PC-3 (cell line): ENCODE data around the gene PCYOX1L. TPM values are rescaled to one million over a fixed set of nuclear protein-coding genes. Genes with fewer than 3 reads are reported as not detected.
A peak's percentile ranks its signal among the peaks of the same experiment; 100 is the strongest.
"Not testable (repeated sequence)": the region's sequence is repeated elsewhere in the genome, so short reads cannot be mapped to it uniquely, and the experiment has no call there.

Experiments used
- ATAC-seq: fragments of 200-7000 bp; cut with Tn5 transposase; 2 replicates; pipeline ENCODE4 v1.9.1; 2020; ENCODE audit warnings: mild to moderate bottlenecking, moderate library complexity
- BruUV-seq: library from RNA; stranded (reverse); fragments of 400-500 nt; replicated peaks from 2 replicates; lab custom pipeline; 2021; lab: Mats Ljungman, UMichigan
- CTCF ChIA-PET: fragments of 300-600 bp; sonication (Branson Sonifier 250); formaldehyde crosslinking; loops from one replicate; lab custom pipeline; 2022; ENCODE audit warnings: antibody characterized with exemption; lab: Charles Lee
- POLR2A ChIA-PET: fragments of 300-600 bp; sonication (Branson Sonifier 250); formaldehyde crosslinking; loops from one replicate; lab custom pipeline; 2022; ENCODE audit warnings: antibody characterized with exemption; ENCODE audit not compliant: unreplicated experiment; lab: Charles Lee
- DNase-seq: peaks from one replicate; pipeline ENCODE4 v3.0.0-alpha.2; 2015
- H2AFZ ChIP-seq: fragments of 300-600 bp; sonication (generic); 2 replicates; pipeline ENCODE4 v1.6.0; 2016; ENCODE audit warnings: antibody characterized with exemption, low read length
- H3F3A ChIP-seq: fragments of 300-600 bp; sonication (generic); one replicate; pipeline ENCODE4 v1.6.0; 2017; ENCODE audit warnings: antibody characterized with exemption, low read length, control low read depth, mild to moderate bottlenecking; ENCODE audit not compliant: unreplicated experiment
- H3K27ac ChIP-seq: fragments of 300-600 bp; sonication (generic); 2 replicates; pipeline ENCODE4 v1.5.1; 2016; ENCODE audit warnings: mild to moderate bottlenecking, low read length
- H3K27me3 ChIP-seq: fragments of 300-600 bp; sonication (generic); 2 replicates; pipeline ENCODE4 v1.6.1; 2016; ENCODE audit warnings: low read length, mixed read lengths
- H3K36me3 ChIP-seq: fragments of 300-600 bp; sonication (generic); 2 replicates; pipeline ENCODE4 v1.6.1; 2016; ENCODE audit warnings: low read depth, mixed run types, low read length, mixed read lengths
- H3K4me1 ChIP-seq: fragments of 300-600 bp; sonication (generic); 2 replicates; pipeline ENCODE4 v1.5.1; 2016; ENCODE audit warnings: low read length; ENCODE audit not compliant: insufficient read depth
- H3K4me2 ChIP-seq: fragments of 300-600 bp; sonication (generic); 2 replicates; pipeline ENCODE4 v1.6.0; 2016; ENCODE audit warnings: low read length
- H3K4me3 ChIP-seq: fragments of 300-600 bp; sonication (generic); 2 replicates; pipeline ENCODE4 v1.5.1; 2016; ENCODE audit warnings: mild to moderate bottlenecking, low read length, mixed read lengths
- H3K79me2 ChIP-seq: fragments of 300-600 bp; sonication (generic); 2 replicates; pipeline ENCODE4 v1.6.1; 2017; ENCODE audit warnings: low read length, mixed read lengths
- H3K9ac ChIP-seq: fragments of 300-600 bp; sonication (generic); 2 replicates; pipeline ENCODE4 v1.6.0; 2016; ENCODE audit warnings: mild to moderate bottlenecking, low read length
- H3K9me2 ChIP-seq: fragments of 300-600 bp; sonication (generic); replicated peaks from 2 replicates; pipeline ENCODE4 v1.6.1; 2016; ENCODE audit warnings: mixed run types, low read length, mixed read lengths
- H3K9me3 ChIP-seq: fragments of 300-600 bp; sonication (generic); 2 replicates; pipeline ENCODE4 v1.6.1; 2016; ENCODE audit warnings: low read length, mixed read lengths
- H4K20me1 ChIP-seq: fragments of 300-600 bp; sonication (generic); 2 replicates; pipeline ENCODE4 v1.6.1; 2016; ENCODE audit warnings: low read length, mixed read lengths
- EZH2 ChIP-seq: fragments of 300-600 bp; sonication (generic); IDR thresholded peaks from one replicate; pipeline ENCODE4 v1.6.1; 2017; ENCODE audit warnings: antibody characterized with exemption, mild to moderate bottlenecking, low read length; ENCODE audit not compliant: unreplicated experiment
- EZH2phosphoT487 ChIP-seq: fragments of 300-600 bp; sonication (generic); IDR thresholded peaks from 2 replicates; pipeline ENCODE4 v1.6.1; 2018; ENCODE audit warnings: mild to moderate bottlenecking, antibody characterized with exemption, low read length, borderline replicate concordance
- intact Hi-C: fragments of 100-400 bp; cut with micrococcal nuclease; formaldehyde crosslinking; loops from 2 replicates; pipeline ENCODE4 v1.9.0; 2023
- total RNA-seq: library from RNA; depleted of rRNA; stranded (reverse); fragments of >200 nt; gene quantifications from 2 replicates; pipeline ENCODE4 v1.2.3, GENCODE V29; 2014
- TF ChIP-seq, protein P1 (sequence below): fragments of 300-600 bp; sonication (generic); conservative IDR thresholded peaks from 2 replicates; pipeline ENCODE4 v1.5.1; 2017; ENCODE audit warnings: antibody characterized with exemption, low read depth, mild to moderate bottlenecking, low read length

PCYOX1L gene
- total RNA-seq, 1 experiment from 2014 or later: 12.8 TPM

DNA sequence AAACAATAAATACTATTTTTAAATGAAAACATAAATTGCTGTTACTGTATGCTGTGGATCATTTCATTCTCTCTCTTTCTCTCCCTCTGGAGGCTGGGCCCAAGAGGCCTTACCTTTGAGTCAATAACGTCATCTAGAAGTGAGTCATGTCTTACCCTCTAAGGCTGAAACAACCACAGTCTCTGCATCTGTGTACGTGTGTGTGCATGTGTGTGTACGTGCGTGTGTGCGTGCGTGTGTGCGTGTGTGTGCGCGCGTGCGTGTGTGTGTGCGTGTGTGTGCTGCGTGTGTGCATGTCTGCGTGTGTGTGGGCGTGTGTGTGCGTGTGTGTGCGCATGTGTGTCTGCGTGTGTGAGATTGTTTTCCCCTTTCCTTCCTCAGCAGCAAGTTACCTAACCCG lies 34.9 kb downstream of the PCYOX1L start:
- Histone ChIP-seq H4K20me1 (no peaks in the 10 kb centered on the region), H3K4me1 (peaks cover 6% of the 10 kb centered on the region; the same call in 1 of the 2 replicates), H3K27ac (no peak overlapping the region), H3K4me3 (no peak overlapping the region), H3K27me3 (no peaks in the 10 kb centered on the region), H3K4me2 (no peak overlapping the region), H3F3A (no peaks in the 10 kb centered on the region), H3K79me2 (no peaks in the 10 kb centered on the region), H2AFZ (no peak overlapping the region), H3K9me3 (no peaks in the 10 kb centered on the region), H3K36me3 (no peaks in the 10 kb centered on the region), H3K9ac (no peak overlapping the region), H3K9me2 (no peaks in the 10 kb centered on the region)
- intact Hi-C loops: no loop called here
- TF ChIP-seq EZH2 (no peak), EZH2phosphoT487 (no peak)
- TF ChIP-seq, protein P1, sequence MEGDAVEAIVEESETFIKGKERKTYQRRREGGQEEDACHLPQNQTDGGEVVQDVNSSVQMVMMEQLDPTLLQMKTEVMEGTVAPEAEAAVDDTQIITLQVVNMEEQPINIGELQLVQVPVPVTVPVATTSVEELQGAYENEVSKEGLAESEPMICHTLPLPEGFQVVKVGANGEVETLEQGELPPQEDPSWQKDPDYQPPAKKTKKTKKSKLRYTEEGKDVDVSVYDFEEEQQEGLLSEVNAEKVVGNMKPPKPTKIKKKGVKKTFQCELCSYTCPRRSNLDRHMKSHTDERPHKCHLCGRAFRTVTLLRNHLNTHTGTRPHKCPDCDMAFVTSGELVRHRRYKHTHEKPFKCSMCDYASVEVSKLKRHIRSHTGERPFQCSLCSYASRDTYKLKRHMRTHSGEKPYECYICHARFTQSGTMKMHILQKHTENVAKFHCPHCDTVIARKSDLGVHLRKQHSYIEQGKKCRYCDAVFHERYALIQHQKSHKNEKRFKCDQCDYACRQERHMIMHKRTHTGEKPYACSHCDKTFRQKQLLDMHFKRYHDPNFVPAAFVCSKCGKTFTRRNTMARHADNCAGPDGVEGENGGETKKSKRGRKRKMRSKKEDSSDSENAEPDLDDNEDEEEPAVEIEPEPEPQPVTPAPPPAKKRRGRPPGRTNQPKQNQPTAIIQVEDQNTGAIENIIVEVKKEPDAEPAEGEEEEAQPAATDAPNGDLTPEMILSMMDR: no peak
- DNase-seq (peak; percentile 72), ATAC-seq (peak; percentile 93)
- CTCF ChIA-PET: no interaction called here
- POLR2A ChIA-PET: no interaction called here
- no TSS peak for BruUV-seq

DNA sequence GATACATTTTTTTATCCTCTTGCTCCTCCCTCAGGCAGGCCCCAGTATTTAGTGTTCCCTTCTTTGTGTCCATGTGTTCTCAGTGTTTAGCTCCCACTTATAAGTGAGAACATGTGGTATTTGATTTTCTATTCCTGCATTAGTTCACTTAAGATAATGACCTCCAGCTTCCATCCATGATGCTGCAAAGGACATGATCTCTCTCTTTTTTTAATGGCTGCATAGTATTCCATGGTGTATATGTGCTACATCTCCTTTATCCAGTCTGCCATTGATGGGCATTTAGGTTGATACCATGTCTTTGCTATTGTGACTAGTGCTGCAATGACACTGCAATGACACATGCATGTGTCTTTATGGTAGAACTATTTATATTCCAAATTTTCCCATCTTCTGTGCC lies 37.1 kb downstream of the PCYOX1L start:
- H3K9ac ChIP-seq, H3F3A ChIP-seq, H2AFZ ChIP-seq, intact Hi-C loops, H4K20me1 ChIP-seq, DNase-seq, BruUV-seq, H3K27me3 ChIP-seq, H3K4me2 ChIP-seq, CTCF ChIA-PET, H3K27ac ChIP-seq, POLR2A ChIA-PET, H3K36me3 ChIP-seq, H3K4me3 ChIP-seq, H3K4me1 ChIP-seq, H3K9me2 ChIP-seq, H3K79me2 ChIP-seq, H3K9me3 ChIP-seq, ATAC-seq: not testable (repeated sequence)

- BruUV-seq: no TSS peak
- no peak overlapping the region for H3K4me3 ChIP-seq
- peaks cover 6% of the 10 kb centered on the region; the same call in 1 of the 2 replicates for H3K4me1 ChIP-seq
- ATAC-seq (no peak), DNase-seq (no peak)
- H3K9me2 ChIP-seq: no peaks in the 10 kb centered on the region
- TF ChIP-seq EZH2phosphoT487 (no peak), EZH2 (no peak)
- TF ChIP-seq, protein P1: no peak
- H3K36me3 ChIP-seq: no peaks in the 10 kb centered on the region
- no peak overlapping the region for H2AFZ ChIP-seq
- H3K79me2 ChIP-seq: no peaks in the 10 kb centered on the region
- intact Hi-C loops: no loop called here
- no peak overlapping the region for H3K9ac ChIP-seq
- no peaks in the 10 kb centered on the region for H3K27me3 ChIP-seq
- no peak overlapping the region for H3K4me2 ChIP-seq
- no peaks in the 10 kb centered on the region for H3F3A ChIP-seq
- ChIA-PET CTCF (no interaction called here), POLR2A (no interaction called here)
- H3K9me3 ChIP-seq: no peaks in the 10 kb centered on the region
- H3K27ac ChIP-seq: no peak overlapping the region
- no peaks in the 10 kb centered on the region for H4K20me1 ChIP-seq
Observed at GRCh38 chr5:149397530-149397929, 39.7 kb downstream of the PCYOX1L start.

DNA sequence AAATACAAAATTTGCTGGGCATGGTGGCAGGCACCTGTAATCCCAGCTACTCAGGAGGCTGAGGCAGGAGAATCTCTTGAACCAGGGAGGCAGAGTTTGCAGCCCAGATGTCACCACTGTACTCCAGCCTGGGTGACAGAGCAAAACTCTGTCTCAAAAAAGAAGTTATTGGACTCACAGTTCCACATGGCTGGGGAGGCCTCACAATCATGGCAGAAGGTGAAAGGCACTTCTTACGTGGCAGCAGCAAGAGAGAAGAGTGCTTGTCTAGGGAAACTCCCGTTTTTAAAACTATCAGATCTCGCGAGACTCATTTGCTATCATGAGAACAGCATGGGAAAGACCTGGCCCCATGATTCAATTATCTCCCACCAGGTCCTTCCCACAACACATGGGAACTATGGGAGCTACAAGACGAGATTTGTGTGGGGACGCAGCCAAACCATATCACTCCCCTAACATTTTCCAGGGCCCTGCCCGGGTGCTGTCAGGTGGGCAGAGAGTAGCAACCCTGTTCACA lies 41.0 kb downstream of the PCYOX1L start:
- intact Hi-C loops, H3K4me1 ChIP-seq, CTCF ChIA-PET, H4K20me1 ChIP-seq, H3F3A ChIP-seq, DNase-seq, H3K4me3 ChIP-seq, H2AFZ ChIP-seq, ATAC-seq, H3K9me3 ChIP-seq, H3K27me3 ChIP-seq, H3K9me2 ChIP-seq, H3K27ac ChIP-seq, BruUV-seq, H3K36me3 ChIP-seq, H3K4me2 ChIP-seq, H3K79me2 ChIP-seq, POLR2A ChIA-PET, H3K9ac ChIP-seq: not testable (repeated sequence)
